Stimulated activated naive CD8-positive, alpha-beta T cell treated with anti-CD3 and anti-CD28 coated beads, Interleukin-15, Interleukin-2, amounts not matched to agents 100 ng/mL and 50 ng/mL, for 24 hours (primary cell): ENCODE measurements around the gene RDX.
A peak's percentile ranks its signal among the peaks of the same experiment; 100 is the strongest.
"Not testable (repeated sequence)": the region's sequence is repeated elsewhere in the genome, so short reads cannot be mapped to it uniquely, and the experiment has no call there.

Experiments
- H3K27ac Mint-ChIP-seq: one replicate; pipeline ENCODE4 v1.8.0; 2021; ENCODE audit warnings: mild to moderate bottlenecking, mixed read lengths
- H3K27me3 Mint-ChIP-seq: one replicate; pipeline ENCODE4 v1.8.0; 2021; ENCODE audit warnings: mixed read lengths
- H3K36me3 Mint-ChIP-seq: one replicate; pipeline ENCODE4 v1.8.0; 2021; ENCODE audit warnings: low read depth, mixed read lengths
- H3K4me1 Mint-ChIP-seq: one replicate; pipeline ENCODE4 v1.8.0; 2021; ENCODE audit warnings: low read depth, mixed read lengths
- H3K4me3 Mint-ChIP-seq: one replicate; pipeline ENCODE4 v1.8.0; 2021; ENCODE audit warnings: mild to moderate bottlenecking, mixed read lengths
- H3K9me3 Mint-ChIP-seq: one replicate; pipeline ENCODE4 v1.8.0; 2021; ENCODE audit warnings: mixed read lengths

Gene RDX

GRCh38 chr11:110317516-110317932, 21.1 kb upstream of the RDX start:
- Mint-ChIP-seq H3K27ac (no peak overlapping the region), H3K36me3 (no peaks in the 10 kb centered on the region), H3K4me3 (no peak overlapping the region), H3K4me1 (peaks cover 3% of the 10 kb centered on the region), H3K9me3 (no peaks in the 10 kb centered on the region), H3K27me3 (peaks cover 14% of the 10 kb centered on the region)

DNA sequence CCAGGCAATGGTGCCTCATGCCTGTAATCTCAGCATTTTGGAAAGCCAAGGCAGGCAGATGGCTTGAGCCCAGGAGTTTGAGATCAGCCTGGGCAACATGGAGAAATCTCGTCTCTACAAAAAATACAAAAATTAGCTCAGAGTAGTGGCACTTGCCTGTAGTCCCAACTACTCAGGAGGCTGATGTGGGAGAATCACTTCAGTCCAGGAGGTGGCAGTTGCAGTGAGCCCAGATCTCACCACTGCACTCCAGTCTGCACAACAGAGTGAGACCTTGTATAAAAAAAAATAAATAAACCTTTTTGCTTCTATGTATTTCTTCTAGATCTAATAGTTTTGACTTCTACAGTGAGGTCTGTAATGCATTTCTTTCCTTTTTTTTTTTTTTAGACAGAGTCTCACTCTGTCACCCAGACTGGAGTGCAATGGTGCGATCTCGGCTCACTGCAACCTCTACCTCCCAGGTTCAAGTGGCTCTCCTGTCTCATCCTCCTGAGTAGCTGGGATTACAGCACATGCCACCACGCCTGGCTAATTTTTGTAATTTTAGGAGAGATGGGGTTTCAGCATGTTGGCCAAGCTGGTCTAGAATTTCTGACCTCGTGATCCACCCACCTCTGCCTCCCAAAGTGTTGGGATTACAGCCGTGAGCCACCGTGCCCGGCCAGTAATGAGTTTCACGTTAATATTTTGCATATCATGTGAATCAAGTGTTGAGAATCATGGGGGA, 18.1 kb upstream of the RDX start:
- H3K9me3 Mint-ChIP-seq = no peaks in the 10 kb centered on the region
- peaks cover 14% of the 10 kb centered on the region for H3K27me3 Mint-ChIP-seq
- H3K4me1 Mint-ChIP-seq = peaks cover 21% of the 10 kb centered on the region
- H3K4me3 Mint-ChIP-seq = no peak overlapping the region
- H3K36me3 Mint-ChIP-seq = peaks cover 4% of the 10 kb centered on the region
- no peak overlapping the region for H3K27ac Mint-ChIP-seq

DNA sequence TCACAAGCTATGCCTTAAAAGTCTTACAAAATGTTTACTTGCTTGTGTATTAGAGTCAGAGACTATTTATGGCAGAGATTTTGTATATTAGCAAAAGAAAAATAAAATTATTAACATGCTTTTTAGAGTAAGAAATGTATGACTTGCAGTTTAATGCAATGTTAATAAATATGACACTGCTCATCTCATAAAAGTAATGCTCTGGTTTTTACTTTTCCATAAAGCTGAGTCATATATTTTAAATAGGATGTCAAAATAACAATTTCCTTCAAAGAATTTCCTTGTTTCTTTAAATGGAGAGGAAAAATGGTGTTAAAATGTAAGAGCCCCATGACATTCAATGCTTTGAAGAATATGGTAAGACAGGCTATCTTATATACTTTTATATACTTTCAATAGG, 16.3 kb upstream of the RDX start:
- H3K36me3 Mint-ChIP-seq = peaks cover 4% of the 10 kb centered on the region
- peaks cover 11% of the 10 kb centered on the region for H3K27me3 Mint-ChIP-seq
- H3K27ac Mint-ChIP-seq = peak overlapping the region; percentile 90
- no peaks in the 10 kb centered on the region for H3K9me3 Mint-ChIP-seq
- H3K4me1 Mint-ChIP-seq = peaks cover 21% of the 10 kb centered on the region
- no peak overlapping the region for H3K4me3 Mint-ChIP-seq

GRCh38 chr11:110311783-110312579, 15.6 kb upstream of the RDX start:
- Mint-ChIP-seq H3K27ac (peak overlapping the region; percentile 90), H3K27me3 (peaks cover 9% of the 10 kb centered on the region), H3K36me3 (peaks cover 4% of the 10 kb centered on the region), H3K4me3 (peak overlapping the region; percentile 30), H3K9me3 (no peaks in the 10 kb centered on the region), H3K4me1 (peaks cover 21% of the 10 kb centered on the region)

- Mint-ChIP-seq H3K4me1 (peaks cover 21% of the 10 kb centered on the region), H3K9me3 (no peaks in the 10 kb centered on the region), H3K27ac (no peak overlapping the region), H3K27me3 (no peaks in the 10 kb centered on the region), H3K36me3 (peaks cover 4% of the 10 kb centered on the region), H3K4me3 (no peak overlapping the region)
These were observed 11.7 kb upstream of the RDX start for GRCh38 chr11:110308071-110308470.

DNA sequence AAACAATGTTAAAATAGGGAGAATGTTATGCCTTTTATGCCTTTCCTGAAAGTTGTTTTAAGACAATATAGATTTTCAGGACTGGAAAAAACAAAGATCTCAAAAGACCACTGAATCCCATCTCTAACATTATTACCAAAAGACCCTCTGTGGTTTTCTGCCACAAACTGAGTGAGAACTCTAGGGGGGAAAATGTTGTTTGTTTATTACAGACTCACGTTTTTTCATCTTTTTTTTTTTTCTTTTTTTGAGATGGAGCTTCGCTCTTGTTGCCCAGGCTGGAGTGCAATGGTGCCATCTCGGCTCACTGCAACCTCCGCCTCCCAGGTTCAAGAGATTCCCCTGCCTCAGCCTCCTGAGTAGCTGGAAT, 9.6 kb upstream of the RDX start:
- not testable (repeated sequence) for H3K27me3 Mint-ChIP-seq, H3K27ac Mint-ChIP-seq, H3K36me3 Mint-ChIP-seq, H3K4me3 Mint-ChIP-seq, H3K9me3 Mint-ChIP-seq, H3K4me1 Mint-ChIP-seq

DNA sequence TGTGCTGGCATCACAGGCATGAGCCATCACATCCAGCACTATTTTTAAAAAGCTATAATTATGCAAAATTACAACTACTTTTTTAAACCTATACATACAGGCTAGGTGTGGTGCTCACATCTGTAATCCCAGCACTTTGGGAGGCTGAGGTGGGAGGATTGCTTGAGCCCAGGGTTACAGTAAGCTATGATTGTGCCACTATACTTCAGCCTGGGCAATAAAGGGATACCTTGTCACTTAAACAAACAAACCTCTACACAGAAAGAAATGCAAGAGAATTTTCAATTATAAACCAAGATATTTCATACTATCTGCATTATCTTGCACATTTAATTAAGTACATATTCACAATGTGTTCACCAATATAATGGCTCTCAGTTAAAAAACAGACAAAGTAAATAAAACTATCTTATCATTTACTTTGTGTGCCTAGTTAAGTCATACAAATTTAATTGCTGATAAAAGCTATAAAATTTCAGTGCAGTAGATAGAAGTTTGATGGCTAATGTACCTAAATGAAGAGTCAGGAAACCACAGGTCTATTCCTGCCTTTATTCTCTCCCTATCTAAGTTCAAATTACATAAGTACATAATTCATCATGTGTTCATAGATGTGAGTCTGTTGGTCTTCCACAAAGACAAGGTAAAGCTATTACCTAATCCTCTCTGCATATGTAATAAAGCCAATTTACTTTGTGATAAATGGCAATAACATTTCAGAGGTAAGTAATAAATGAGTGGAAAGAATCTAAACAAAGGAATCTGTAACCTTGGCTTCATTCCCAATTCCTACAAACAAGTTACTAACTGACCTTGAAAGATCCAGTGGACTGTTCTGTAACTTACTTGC, 9.0 kb upstream of the RDX start:
- no peak overlapping the region for H3K4me3 Mint-ChIP-seq
- H3K36me3 Mint-ChIP-seq = no peaks in the 10 kb centered on the region
- H3K27ac Mint-ChIP-seq = no peak overlapping the region
- H3K27me3 Mint-ChIP-seq = no peaks in the 10 kb centered on the region
- no peaks in the 10 kb centered on the region for H3K9me3 Mint-ChIP-seq
- H3K4me1 Mint-ChIP-seq = no peaks in the 10 kb centered on the region

DNA sequence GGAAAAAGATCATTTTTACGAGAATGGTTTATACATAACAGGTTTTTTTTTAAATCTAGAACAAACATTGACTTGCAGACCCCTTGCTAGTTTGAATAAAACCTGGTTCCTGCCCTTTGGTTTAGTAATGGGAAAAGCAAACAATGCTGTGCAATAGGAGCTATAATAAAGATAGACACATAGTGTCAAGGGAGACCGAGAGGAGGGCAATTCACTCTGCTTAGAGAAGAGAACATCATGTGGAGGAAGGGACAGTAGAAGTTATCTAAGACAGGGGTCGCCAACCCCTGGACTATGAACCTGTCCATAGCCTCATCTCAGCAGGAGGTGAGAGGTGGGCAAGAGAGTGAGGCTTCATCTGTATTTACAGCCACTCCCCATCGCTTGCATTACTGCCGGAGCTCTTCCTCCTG, 7.0 kb upstream of the RDX start:
- Mint-ChIP-seq H3K36me3 (no peaks in the 10 kb centered on the region), H3K27ac (no peak overlapping the region)

GRCh38 chr11:110301577-110301976, 5.2 kb upstream of the RDX start:
- Mint-ChIP-seq H3K36me3 (no peaks in the 10 kb centered on the region), H3K27me3 (no peaks in the 10 kb centered on the region), H3K4me1 (peaks cover 16% of the 10 kb centered on the region), H3K4me3 (no peak overlapping the region), H3K9me3 (peaks cover 6% of the 10 kb centered on the region), H3K27ac (no peak overlapping the region)

More for the DNA sequence above, 7.0 kb upstream of the RDX start:
- Mint-ChIP-seq H3K27me3 (no peaks in the 10 kb centered on the region), H3K4me3 (no peak overlapping the region), H3K9me3 (peaks cover 6% of the 10 kb centered on the region), H3K4me1 (no peaks in the 10 kb centered on the region)

GRCh38 chr11:110301032-110301431, 4.6 kb upstream of the RDX start:
- Mint-ChIP-seq H3K4me1 (peaks cover 16% of the 10 kb centered on the region), H3K27ac (no peak overlapping the region), H3K27me3 (no peaks in the 10 kb centered on the region), H3K9me3 (peaks cover 6% of the 10 kb centered on the region), H3K36me3 (no peaks in the 10 kb centered on the region), H3K4me3 (no peak overlapping the region)

- Mint-ChIP-seq H3K27me3 (no peaks in the 10 kb centered on the region), H3K36me3 (no peaks in the 10 kb centered on the region), H3K9me3 (peaks cover 6% of the 10 kb centered on the region), H3K4me1 (peaks cover 31% of the 10 kb centered on the region), H3K4me3 (no peak overlapping the region), H3K27ac (no peak overlapping the region)
These were observed 2.8 kb upstream of the RDX start for GRCh38 chr11:110299006-110299785.

GRCh38 chr11:110298301-110298765, 1.9 kb upstream of the RDX start:
- Mint-ChIP-seq H3K4me3 (no peak overlapping the region), H3K27ac (no peak overlapping the region), H3K9me3 (peaks cover 6% of the 10 kb centered on the region), H3K4me1 (peaks cover 38% of the 10 kb centered on the region), H3K27me3 (no peaks in the 10 kb centered on the region), H3K36me3 (peaks cover 5% of the 10 kb centered on the region)

DNA sequence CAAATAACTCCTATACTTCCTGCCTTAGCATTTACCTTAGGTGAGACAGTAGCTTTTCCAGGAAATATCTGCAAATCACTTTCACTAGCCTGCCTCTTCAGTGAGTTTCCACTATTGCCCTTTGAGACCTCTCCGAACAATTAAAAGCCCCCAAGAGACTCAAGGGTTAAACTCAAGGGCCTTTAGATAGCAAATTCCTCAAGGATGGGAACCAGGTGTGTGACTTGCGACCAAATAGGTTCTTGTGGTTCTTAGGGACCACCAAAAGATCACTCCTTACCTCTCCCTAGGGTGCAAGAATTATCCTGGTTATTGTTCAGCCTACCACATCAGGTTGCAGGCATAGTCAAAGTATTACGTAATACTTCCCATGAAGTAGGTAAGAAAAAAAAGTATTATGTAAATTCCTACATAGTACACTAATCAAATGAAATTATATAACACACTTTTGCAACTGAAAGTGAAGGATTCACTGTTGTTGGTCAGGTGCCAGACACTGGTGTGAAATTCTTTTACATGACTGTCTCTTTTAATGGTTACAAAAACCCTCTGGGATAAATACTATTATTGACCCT, 1.4 kb upstream of the RDX start:
- H3K27me3 Mint-ChIP-seq = no peaks in the 10 kb centered on the region
- no peak overlapping the region for H3K4me3 Mint-ChIP-seq
- peaks cover 5% of the 10 kb centered on the region for H3K36me3 Mint-ChIP-seq
- H3K9me3 Mint-ChIP-seq = peaks cover 6% of the 10 kb centered on the region
- peaks cover 42% of the 10 kb centered on the region for H3K4me1 Mint-ChIP-seq
- no peak overlapping the region for H3K27ac Mint-ChIP-seq
